ENCODE data around the gene LRRC8B. TPM values are rescaled to one million over a fixed set of nuclear protein-coding genes. Genes with fewer than 3 reads are reported as not detected.

The LRRC8B gene
- total and polyA plus RNA-seq, 2 of the 8 experiments (the other 6 are each of a cell fraction or from before 2014, with no cell fraction given), result 18.4 to 29.2 TPM

GRCh38 chr1:89608319-89608983, 83.8 kb downstream of the LRRC8B start (continued):
- TF ChIP-seq CHD7 (IDR thresholded peaks at IDR 0.05; ENCODE audit: insufficient replicate concordance, low read length) (no peak), SUZ12 (IDR thresholded peaks at IDR 0.05; ENCODE audit: low read length) (no peak), GABPA (IDR thresholded peaks at IDR 0.05; ENCODE audit: borderline replicate concordance, insufficient read depth, low read length) (no peak), CTCF (IDR thresholded peaks at IDR 0.05; ENCODE audit: control extremely low read depth in 1 of 3, insufficient read depth in 1 of 3, low read depth in 1 of 3, low read length in 3 of 3) (no peak), CBX8 (IDR thresholded peaks at IDR 0.05; ENCODE audit: borderline replicate concordance, low read depth, low read length) (no peak), HDAC6 (IDR thresholded peaks at IDR 0.05; ENCODE audit: low read depth, low read length) (no peak), RNF2 (IDR thresholded peaks at IDR 0.05; ENCODE audit: borderline replicate concordance, low read depth, low read length, missing control alignments, poor library complexity, severe bottlenecking) (no peak)

All from H1 (cell line).